GM21423 (cell line): ENCODE data around the gene LGALS9C.
"Not testable (repeated sequence)": the region's sequence is repeated elsewhere in the genome, so short reads cannot be mapped to it uniquely, and the experiment has no call there.

Experiments
- ATAC-seq: cut with Tn5 transposase; IDR thresholded peaks from one replicate; pipeline ENCODE4 v1.9.1; 2021; ENCODE audit warnings: mild to moderate bottlenecking, moderate library complexity; ENCODE audit not compliant: unreplicated experiment

LGALS9C gene

DNA sequence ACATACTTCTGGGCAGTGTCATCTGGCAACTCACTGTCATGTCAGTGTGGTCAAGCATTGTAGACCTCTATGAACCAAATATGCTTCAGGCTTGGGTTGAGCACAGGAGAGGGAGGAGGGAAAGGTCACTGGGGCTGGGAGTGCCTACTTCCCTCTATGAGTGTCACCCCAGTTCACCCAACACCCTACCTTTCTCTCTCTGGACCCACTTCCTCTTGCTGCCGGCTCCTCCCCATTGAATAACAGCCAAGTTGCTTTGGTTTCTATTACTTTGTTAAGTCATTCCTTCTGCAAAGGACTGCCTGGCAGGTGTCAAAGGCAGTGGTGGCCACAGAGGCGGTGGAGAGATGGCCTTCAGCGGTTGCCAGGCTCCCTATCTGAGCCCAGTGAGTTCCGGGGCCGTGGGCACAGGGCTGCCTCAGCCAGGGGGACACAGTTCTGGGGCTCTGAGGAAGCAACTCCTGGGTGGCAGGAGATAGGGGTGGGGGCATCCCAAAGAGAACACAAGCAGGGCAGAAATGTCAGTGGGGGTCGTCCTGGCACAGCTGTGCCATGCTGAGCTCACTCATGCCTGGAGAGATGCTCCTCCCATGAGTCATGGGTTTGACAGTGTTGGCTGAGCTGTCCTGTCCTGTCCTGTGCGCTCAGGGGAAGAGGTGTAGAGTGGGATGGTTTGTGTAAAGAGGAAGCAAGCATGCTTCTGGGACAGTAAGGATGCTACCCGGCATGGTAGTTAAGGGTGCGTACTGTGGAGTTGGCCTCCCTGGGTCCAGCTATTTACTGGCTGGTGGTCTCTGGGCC is at the start of gene LGALS9C:
Gene LGALS9C, plus strand, starts transcription at position 282 of the 801 bp plus-strand sequence. Its CDS starts 66 bp downstream, at position 348.
- peak; percentile 70 for ATAC-seq

DNA sequence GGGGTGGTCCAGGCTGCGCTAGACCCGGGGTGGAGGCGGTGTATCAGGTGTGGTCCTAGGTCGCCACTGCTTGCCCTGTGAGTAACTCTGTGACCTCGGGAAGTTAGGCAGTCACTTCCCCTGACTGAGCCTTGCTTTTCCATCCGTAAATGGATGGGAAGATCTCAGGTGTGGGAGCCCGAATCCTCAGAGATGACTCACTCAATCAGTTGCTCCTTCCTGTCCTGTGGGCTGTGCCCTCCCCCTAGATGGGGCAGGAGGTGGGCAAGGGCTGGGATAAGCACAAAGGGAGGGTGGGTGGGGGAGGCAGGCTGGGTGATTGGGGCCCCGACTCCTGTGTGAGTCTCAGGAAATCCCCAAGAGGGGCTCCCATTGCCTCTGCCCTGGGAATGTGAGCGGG is 44.4 kb upstream of the LGALS9C start:
- ATAC-seq, result not testable (repeated sequence)

GRCh38 chr17:18439465-18439870 is 37.1 kb upstream of the LGALS9C start:
- not testable (repeated sequence) for ATAC-seq

- ATAC-seq, result not testable (repeated sequence)
These were observed 34.5 kb upstream of the LGALS9C start for GRCh38 chr17:18442093-18442492.

DNA sequence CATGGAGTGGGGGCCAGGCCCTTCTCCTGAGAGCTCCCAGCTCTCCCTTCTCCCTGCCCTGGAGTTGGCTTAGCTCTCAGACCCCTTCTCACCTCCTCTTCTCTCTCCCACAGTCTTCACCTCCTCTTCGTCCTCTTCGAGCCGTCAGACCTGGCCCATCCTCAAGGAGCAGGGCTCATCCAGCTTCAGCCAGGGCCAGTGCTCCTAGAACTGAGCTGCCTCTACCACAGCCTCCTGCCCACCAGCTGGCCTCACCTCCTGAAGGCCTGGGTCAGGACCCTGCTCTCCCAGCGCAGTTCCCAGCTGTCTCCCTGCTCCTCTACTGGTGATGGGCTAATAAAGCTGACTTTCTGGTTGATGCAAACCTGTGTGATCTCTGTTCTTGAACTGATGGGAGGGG is 34.1 kb upstream of the LGALS9C start:
- ATAC-seq, result not testable (repeated sequence)

GRCh38 chr17:18447476-18448205 is 28.9 kb upstream of the LGALS9C start:
- not testable (repeated sequence) for ATAC-seq

DNA sequence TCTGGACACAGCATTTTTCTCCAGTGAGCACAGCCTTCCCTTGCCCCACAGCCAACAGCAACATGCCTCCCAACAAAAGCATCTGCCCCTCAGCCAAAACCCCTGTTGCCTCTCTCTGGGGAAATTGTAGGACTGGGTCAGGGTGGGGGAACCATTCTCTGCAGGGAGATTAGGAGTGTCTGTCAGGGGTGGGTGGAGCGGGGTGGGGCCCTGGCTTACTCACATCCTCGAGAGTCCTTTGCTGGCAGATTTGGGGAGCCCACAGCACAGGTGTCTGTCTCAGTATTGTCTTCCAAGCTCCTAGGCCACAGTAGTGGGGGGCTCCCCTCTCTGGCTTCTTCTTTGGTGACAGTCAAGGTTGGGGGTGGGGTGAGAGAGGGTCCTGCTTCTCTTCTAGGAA is 28.3 kb upstream of the LGALS9C start:
- ATAC-seq, result not testable (repeated sequence)

- ATAC-seq, result not testable (repeated sequence)
These were observed 26.8 kb upstream of the LGALS9C start for GRCh38 chr17:18449833-18450232.

DNA sequence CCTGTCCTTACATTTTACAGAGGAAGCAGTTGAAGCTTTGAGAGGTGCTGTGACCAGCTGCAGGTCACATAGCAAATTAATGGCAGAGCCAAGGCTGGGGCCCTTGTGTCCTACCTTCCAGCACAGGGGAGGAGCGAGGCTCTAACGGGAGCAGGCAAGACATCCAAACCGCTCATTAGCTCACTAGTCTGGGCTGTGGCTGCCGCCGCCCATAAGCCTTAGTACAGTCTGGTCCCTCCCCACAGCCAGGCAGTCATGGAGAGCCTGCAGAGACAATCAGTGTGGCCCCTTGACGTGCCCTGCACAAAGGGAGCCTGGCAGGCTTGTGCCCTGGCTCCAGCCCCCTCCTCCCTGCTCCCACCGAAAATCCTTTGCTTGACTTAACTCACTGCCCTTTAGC is 25.6 kb upstream of the LGALS9C start:
- ATAC-seq, result not testable (repeated sequence)

- ATAC-seq, result not testable (repeated sequence)
These were observed 24.6 kb upstream of the LGALS9C start for GRCh38 chr17:18451969-18452368.

DNA sequence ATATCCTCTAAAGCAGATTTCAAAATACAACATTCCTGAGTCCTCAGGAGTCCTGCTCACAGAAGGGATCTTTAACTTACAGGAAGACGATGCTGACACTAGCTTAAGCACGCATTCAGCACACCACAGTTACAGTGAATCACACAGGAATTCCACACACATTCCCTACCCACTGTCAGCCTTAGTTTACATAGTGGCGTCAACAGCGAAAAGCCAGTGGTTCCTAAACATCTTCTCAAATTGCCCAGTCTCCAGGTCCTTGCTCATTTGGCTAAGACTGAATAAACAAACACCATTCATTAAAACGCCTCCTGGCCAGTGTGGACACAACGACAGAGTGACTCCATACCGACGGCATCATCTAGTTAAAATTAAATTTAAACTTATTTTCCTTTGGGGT is 17.6 kb upstream of the LGALS9C start:
- ATAC-seq, result not testable (repeated sequence)

- ATAC-seq, result not testable (repeated sequence)
These were observed 12.6 kb upstream of the LGALS9C start for GRCh38 chr17:18463831-18464502.

GRCh38 chr17:18466250-18466983 is 10.2 kb upstream of the LGALS9C start:
- not testable (repeated sequence) for ATAC-seq

GRCh38 chr17:18467001-18467400 is 9.6 kb upstream of the LGALS9C start:
- not testable (repeated sequence) for ATAC-seq

DNA sequence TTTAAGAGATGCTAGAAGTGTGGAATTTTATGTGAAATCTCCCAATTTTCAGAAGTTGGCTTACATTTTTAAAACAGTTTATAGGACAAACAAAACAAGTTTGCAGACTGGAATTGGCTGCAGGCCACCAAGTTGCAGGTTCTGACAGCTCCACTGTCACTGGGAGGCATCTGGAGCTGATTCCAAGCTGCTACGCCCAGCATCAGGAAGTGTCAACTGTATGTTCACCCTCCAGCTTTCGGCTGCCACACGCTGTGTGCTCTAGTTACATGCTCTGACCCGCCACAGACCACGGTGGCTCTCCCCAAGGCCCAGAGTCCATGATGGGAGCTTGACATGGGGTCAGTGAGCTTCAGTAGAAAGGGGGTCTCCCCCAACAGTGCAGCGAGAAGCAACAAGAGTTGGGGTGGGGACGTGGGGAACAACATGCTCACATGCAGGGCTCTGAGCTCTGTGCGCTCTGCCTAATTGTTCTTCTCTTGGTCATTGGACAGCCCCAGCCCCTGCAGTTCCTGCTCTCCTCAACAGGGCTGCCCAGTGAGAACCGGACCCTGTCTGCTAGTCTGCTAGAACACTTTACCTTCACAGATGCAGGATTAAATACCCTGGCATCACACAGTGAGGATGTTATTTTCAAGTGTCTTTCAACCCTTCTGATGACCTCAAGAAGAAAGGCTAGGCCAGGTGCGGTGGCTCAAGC is 8.0 kb upstream of the LGALS9C start:
- not testable (repeated sequence) for ATAC-seq

DNA sequence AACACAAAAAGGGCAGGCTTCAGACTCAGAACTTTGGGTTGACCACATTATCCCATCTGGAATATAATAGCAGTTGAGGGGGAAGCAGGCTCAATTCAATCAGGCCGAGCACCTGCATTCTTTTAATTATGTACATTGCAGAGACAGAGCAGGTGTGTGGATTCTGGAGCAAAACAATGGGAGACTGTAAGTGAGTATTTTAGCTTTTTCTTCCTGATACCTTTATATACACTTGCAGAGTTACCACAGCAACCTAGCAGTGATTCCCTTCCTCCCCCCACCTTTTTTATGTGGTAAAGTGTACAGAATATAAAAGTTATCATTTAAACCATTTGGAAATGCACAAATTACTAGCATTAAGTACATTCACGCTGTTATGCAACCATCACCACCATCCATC is 6.8 kb upstream of the LGALS9C start:
- not testable (repeated sequence) for ATAC-seq

DNA sequence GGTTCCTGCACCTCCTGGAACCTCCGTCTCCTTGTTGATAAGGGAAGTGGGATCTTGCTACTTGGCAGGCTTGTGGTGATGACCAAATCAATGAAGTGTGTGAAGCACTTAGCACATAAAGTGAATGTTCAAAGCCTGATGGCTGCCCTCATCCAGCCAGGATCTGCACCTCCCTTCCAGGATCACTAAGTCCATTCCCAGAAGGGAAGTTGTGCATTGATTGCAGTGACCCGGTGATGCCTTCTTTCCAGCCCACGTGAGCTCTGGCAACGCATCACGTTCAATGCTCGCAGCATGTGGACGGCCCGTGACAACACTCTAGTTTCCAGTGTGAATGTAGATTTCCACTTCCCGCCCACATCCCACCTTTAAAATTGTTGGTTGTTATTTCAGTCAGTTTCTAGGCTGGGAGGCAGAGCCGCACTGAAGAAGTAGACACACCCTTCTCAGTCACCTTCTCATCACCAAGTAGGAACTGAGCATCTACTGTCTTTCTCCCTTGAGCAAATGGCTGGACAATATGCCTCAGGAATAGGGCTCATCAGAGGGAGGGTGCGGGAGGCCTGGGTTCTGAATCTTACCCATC is 6.2 kb upstream of the LGALS9C start:
- not testable (repeated sequence) for ATAC-seq

DNA sequence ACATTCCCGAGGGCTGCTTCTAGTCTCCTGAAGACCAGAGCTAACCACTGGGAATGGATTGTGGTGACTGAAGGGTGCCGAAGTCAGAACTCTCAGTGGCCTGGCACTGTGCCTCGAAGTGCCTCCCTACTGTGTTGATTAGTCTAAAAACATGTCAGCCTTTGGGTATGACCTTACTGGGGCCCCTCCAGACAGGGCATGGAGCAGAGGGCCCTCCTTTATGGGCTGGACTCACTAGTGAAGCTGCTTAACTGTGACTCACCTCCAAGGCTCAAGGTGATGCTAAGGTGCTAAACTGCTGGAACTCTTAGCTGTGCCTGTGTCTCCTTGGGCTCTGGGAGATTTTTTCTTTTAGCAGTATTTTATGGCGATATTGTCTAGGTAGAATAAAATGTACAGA is 2.6 kb upstream of the LGALS9C start:
- not testable (repeated sequence) for ATAC-seq

DNA sequence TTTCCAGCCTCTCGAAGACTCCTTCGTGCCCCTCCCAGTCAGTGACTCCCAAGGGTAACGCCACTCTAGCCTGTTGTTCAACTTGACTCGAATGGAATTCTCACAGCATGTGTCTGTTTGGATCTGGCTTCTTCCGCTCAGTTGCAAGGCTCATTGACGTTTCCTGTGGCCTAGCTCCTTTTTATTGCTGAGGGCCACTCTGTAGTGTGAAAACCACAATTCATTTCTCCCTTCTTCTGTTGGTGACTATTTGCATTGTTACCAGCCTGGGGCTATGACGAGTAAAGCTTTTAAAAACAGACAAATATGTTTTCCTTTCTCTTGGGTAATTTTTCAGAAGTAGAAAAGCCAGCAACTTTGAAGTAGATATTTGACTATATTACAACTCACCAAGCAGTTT is 1.8 kb upstream of the LGALS9C start:
- not testable (repeated sequence) for ATAC-seq

DNA sequence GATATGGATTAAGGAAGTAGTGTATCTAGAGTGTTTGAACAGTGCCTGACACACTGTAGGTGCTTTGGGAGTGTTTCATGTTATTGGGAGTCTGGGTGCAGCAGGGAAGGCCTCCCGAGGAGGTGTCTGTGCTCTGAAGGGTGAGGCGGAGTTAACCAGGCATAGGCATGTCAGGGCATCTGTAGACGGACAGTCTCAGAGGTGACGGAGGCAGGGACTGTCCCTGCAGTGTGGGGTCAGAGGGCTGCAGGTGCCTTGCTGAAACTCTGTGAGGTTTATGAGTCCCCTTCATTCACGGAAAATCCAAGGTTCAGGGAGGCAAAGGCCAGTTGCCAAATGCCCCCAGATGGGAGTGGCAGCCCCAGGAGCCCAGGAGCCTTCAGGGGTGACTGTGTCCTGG is 778 bp downstream of the LGALS9C start:
- ATAC-seq, result not testable (repeated sequence)
